GM12875 (cell line): Measurements from ENCODE around the gene ZFY.

Experiments used
- H3K4me3 ChIP-seq: one replicate; pipeline ENCODE4 v1.5.1; 2011; ENCODE audit warnings: low read depth, low read length, control low read depth
- TF ChIP-seq, protein P1 (sequence below): IDR thresholded peaks from 2 replicates; pipeline ENCODE4 v1.5.1; 2011; ENCODE audit warnings: low read depth, mild to moderate bottlenecking, control low read depth, inconsistent platforms, low read length, moderate library complexity, borderline replicate concordance; ENCODE audit not compliant: insufficient read depth

ZFY gene

DNA sequence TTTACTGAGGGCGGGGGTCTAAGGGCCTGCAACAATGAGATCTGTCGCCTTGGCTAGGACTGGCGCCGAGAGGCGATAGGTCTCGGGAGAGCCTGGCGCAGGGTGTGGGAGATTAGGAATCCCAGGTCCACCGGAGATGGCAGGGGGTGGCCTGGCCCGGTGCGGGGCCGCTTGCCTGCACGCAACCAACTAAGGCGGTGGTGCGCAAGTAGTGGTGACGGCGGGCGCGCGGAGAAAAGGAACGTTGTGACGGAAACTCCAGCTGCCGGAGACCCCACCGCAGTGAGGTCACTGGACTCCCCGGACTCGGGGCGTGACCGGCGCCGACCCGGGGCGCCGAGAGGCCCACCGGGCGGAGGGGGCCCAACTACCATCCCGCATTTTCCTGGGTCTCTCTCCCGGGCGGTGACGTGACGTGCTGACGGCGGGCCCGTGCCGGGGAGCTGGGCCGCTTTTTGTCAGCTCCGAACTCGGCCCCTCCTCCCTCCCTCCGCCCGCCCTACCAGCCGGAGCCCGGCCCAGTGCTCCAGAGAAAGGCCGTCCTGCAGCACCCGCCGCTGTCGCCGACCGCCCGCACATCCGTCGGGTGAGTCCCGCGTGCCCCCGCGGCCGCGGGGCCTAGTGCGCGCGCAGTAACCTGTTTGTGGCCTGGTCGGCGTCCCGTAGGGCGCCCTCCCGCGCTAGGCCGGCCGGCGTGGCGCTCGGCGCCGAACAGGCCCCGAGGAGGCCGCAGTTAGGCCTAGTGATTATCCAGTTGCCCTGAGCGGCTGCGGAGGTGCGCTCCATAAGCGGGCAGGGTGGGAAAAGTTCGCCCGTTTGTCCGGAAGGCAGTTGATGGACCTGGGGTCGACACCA lies at the start of gene ZFY:
Gene ZFY (plus strand): TSS at position 521 of the 855 bp plus-strand sequence. CDS start 18,556 bp downstream, outside the sequence.
- TF ChIP-seq, protein P1, sequence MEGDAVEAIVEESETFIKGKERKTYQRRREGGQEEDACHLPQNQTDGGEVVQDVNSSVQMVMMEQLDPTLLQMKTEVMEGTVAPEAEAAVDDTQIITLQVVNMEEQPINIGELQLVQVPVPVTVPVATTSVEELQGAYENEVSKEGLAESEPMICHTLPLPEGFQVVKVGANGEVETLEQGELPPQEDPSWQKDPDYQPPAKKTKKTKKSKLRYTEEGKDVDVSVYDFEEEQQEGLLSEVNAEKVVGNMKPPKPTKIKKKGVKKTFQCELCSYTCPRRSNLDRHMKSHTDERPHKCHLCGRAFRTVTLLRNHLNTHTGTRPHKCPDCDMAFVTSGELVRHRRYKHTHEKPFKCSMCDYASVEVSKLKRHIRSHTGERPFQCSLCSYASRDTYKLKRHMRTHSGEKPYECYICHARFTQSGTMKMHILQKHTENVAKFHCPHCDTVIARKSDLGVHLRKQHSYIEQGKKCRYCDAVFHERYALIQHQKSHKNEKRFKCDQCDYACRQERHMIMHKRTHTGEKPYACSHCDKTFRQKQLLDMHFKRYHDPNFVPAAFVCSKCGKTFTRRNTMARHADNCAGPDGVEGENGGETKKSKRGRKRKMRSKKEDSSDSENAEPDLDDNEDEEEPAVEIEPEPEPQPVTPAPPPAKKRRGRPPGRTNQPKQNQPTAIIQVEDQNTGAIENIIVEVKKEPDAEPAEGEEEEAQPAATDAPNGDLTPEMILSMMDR, result no peak
- no peak within 1 kb of the TSS for H3K4me3 ChIP-seq

DNA sequence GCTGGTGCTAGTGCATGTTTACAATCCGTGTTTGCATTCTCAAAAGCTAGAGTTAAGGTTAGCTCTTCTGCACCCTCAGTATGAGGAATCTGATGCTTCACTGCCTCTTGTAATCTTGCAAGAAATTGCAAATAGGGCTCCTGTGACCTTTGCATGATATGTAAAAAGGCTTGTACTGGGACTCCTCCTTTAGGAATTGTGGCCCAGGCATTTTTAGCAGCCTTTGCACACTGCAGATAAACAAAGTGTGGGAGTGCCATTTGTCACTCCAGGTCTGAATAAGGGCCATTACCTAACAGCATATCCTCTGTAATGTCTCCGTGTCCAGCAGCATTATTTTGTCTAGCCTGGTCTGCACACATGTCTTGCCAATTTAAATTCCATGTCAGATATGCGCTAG lies 49.3 kb upstream of the ZFY start:
- TF ChIP-seq, protein P1, result no peak
- H3K4me3 ChIP-seq, result no peak overlapping the region

DNA sequence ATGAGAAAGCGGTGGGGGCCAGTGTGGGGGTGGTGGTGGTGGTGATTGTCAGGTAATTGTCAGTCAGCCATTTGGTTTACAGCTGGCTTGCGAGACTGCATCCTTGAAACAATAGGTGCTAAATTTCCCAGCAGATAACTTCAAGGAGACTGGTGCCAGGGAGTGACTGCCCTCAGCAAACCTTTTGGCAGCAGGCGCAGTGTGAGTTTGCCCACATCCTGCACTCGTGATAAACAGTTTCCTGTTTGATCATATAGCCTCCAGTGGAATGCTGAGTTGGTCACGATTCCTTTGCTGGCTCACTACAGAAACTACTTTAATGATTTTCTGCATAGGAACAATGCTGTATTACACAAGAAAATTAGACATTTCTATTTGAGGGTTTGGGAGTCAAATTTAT lies 47.8 kb upstream of the ZFY start:
- TF ChIP-seq, protein P1, result no peak
- H3K4me3 ChIP-seq, result no peak overlapping the region

DNA sequence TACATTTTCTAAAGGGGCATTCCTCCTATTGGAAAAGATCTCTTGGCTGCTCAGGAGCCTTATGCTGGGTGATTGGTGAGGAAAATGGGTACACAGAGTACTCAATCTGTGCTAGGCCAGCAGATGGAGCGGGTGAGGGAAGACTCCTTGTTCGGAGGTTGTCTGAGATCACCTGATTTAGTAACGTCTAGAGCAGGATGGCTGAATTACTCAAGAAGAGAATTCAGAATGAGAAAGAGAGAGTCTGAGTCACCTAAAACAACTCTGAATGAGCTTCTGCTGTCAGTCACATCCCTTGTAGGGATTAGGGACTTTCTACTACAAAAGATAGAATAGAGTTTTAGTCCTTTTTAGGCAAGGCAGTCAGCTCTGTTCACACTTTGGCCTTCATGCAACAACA lies 47.2 kb upstream of the ZFY start:
- TF ChIP-seq, protein P1, result no peak
- H3K4me3 ChIP-seq, result no peak overlapping the region

DNA sequence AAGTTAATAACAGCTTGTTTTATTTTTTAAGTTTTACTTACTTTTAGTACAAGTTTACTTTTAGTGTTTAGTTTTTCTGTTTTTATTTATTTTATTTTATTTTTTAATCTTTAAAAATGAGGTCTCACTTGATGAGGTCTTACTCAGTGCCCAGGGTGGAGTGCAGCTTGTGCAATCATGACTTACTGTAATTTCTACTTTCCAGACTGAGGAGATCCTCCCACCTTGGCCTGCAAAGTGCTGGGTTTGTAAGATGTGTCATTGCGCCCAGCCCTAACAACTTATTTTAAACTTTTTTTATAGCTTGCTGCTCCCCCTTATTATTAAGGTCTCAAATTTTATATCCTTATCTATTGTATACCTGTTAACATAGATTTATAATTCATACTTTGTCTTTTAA lies 41.7 kb upstream of the ZFY start:
- TF ChIP-seq, protein P1, result no peak

DNA sequence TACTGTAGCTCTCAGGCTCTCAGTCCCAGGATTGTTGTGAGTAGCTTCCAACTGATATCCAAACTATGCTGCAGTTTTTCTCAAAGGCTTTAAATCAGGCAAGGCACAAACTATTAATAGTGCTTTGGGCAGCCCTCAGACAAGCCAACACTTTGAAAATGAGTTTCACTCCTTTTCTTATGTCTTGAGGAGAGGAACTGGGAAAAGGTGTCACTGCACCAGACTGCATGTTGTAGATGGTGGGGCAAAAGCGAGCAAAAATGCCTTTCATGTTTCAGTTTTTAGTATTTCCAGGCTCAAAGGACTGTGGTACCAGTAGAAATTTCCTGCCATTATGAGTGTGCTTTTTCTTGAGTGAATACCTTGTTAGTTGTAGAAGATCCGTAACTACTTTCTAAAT lies 39.1 kb upstream of the ZFY start:
- no peak overlapping the region for H3K4me3 ChIP-seq
- TF ChIP-seq, protein P1, result no peak

More for the DNA sequence above, 41.7 kb upstream of the ZFY start:
- no peak overlapping the region for H3K4me3 ChIP-seq

DNA sequence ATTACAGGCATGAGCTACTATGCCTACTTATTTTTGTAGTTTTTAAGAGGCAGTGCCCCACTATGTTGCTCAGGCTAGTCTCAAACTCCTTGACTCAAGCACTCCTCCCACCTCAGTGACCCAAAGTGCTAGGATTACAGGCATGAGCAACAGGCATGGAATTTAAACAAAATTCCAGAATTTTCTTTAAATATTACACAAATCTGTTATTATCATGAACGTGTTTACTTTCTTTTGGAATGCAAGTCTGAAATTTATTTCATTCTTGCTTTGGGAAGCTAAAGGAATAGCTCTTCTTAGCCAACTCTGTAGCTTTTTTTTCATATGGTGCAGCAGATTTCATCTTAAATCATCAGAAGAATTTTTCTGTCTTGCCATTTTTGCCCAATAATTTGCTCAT lies 27.8 kb upstream of the ZFY start:
- no peak overlapping the region for H3K4me3 ChIP-seq
- TF ChIP-seq, protein P1, result no peak
